ENCODE measurements around the gene MAP7.

DNA sequence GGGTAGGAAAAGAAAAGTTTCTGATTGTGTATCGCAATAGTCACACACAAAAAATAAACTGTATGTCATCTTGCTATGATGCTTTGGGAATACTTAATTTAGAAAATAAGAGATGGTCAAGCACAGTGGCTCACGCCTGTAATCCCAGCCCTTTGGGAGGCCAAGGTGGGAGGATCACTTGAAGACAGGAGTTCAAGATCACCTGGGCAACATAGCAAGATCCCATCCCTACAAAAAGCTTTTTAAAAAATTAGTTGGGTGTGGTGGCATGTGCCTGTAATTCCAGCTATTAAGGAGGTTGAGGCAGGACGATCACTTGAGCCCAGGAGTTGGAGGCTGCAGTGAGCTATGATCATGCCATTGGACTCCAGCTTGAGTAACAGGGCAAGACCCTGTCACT is 27.6 kb downstream of the MAP7 start:
- TF ChIP-seq POLR2A (IDR thresholded peaks at IDR 0.05) = no peak
- TF ChIP-seq, protein P1, sequence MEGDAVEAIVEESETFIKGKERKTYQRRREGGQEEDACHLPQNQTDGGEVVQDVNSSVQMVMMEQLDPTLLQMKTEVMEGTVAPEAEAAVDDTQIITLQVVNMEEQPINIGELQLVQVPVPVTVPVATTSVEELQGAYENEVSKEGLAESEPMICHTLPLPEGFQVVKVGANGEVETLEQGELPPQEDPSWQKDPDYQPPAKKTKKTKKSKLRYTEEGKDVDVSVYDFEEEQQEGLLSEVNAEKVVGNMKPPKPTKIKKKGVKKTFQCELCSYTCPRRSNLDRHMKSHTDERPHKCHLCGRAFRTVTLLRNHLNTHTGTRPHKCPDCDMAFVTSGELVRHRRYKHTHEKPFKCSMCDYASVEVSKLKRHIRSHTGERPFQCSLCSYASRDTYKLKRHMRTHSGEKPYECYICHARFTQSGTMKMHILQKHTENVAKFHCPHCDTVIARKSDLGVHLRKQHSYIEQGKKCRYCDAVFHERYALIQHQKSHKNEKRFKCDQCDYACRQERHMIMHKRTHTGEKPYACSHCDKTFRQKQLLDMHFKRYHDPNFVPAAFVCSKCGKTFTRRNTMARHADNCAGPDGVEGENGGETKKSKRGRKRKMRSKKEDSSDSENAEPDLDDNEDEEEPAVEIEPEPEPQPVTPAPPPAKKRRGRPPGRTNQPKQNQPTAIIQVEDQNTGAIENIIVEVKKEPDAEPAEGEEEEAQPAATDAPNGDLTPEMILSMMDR (IDR thresholded peaks at IDR 0.05) = no peak
